Mucosa of descending colon (tissue), 3 donors: ENCODE data around the gene CDH4. TPM values are rescaled to one million over a fixed set of nuclear protein-coding genes. Genes with fewer than 3 reads are reported as not detected.

ENCODE experiments used
- ATAC-seq: fragments of 200-7000 bp; cut with Tn5 transposase; one replicate; pipeline ENCODE4 v1.9.1; 2020; ENCODE audit warnings: mild to moderate bottlenecking, moderate library complexity
- DNase-seq, 3 donors: peaks; one replicate each; pipeline ENCODE4 v3.0.0-alpha.2; 2020
- H3K36me3 ChIP-seq: fragments of 200-600 bp; one replicate; pipeline ENCODE4 v1.8.0; 2021; ENCODE audit warnings: low read depth, mild to moderate bottlenecking
- H3K4me1 ChIP-seq: fragments of 200-600 bp; one replicate; pipeline ENCODE4 v1.8.0; 2021; ENCODE audit warnings: low read depth, mild to moderate bottlenecking
- H3K4me3 ChIP-seq: fragments of 200-600 bp; one replicate; pipeline ENCODE4 v1.8.0; 2021; ENCODE audit warnings: mild to moderate bottlenecking
- H3K9me3 ChIP-seq: fragments of 200-600 bp; one replicate; pipeline ENCODE4 v1.8.0; 2021; ENCODE audit warnings: mild to moderate bottlenecking
- CTCF ChIP-seq: fragments of 200-600 bp; IDR thresholded peaks from one replicate; pipeline ENCODE4 v1.8.0; 2022; ENCODE audit warnings: antibody characterized with exemption, mild to moderate bottlenecking
- intact Hi-C, 2 donors: fragments of 100-400 bp; cut with DNase I in 1 of 2; cut with micrococcal nuclease in 1 of 2; formaldehyde crosslinking; loops; one replicate each; pipeline versions ENCODE4 v1.11.0 to v1.11.1; 2022; cut with DNase I, micrococcal nuclease
- total RNA-seq, 3 donors: library from RNA; stranded (reverse); fragmentation: NEBNext Ultra II Directional in 2 of 3; extraction: Animal tissue kit (Norgen Biotek cat#: 25700) in 2 of 3; gene quantifications; one replicate each; pipeline versions ENCODE4 v1.2.1 to v1.2.4, GENCODE V29; 2021 to 2023
- donor health status: DM: no; HTN: no; CAD: no; lungs with moderate emphysema.
- donor health status: DM: no; HTN: no; CAD: no.
- donor health status: DM: no; HTN: yes; CAD: no.

Gene CDH4
- total RNA-seq, 3 donors from 2014 or later, result 0.16 TPM; not detected in 2

- Histone ChIP-seq H3K9me3 (no peaks in the 10 kb centered on the region), H3K36me3 (no peaks in the 10 kb centered on the region), H3K4me3 (no peak overlapping the region), H3K4me1 (no peaks in the 10 kb centered on the region)
- TF ChIP-seq CTCF, result no peak
- ATAC-seq (no peak), DNase-seq (peak in 2 of 3 donors; percentile 1 to 8)
- intact Hi-C loops, result no loop called here
Observed at GRCh38 chr20:61948586-61949362, 696.7 kb downstream of the CDH4 start.

GRCh38 chr20:61949363-61949713 lies 697.3 kb downstream of the CDH4 start:
- peak in 2 of 3 donors; percentile 4 to 29 for DNase-seq

GRCh38 chr20:61949714-61950640 lies 697.9 kb downstream of the CDH4 start:
- no peaks in the 10 kb centered on the region for H3K9me3 ChIP-seq
- no peak overlapping the region for H3K4me3 ChIP-seq
- TF ChIP-seq CTCF, result no peak
- ATAC-seq (no peak), DNase-seq (peak in 2 of 3 donors; percentile 14 to 25)
- intact Hi-C loops, result no loop called here
- no peaks in the 10 kb centered on the region for H3K36me3 ChIP-seq
- no peaks in the 10 kb centered on the region for H3K4me1 ChIP-seq

More at GRCh38 chr20:61949363-61949713, 697.3 kb downstream of the CDH4 start:
- no peak for TF ChIP-seq CTCF
- Histone ChIP-seq H3K36me3 (no peaks in the 10 kb centered on the region), H3K4me1 (no peaks in the 10 kb centered on the region), H3K9me3 (no peaks in the 10 kb centered on the region), H3K4me3 (no peak overlapping the region)
- intact Hi-C loops, result no loop called here
- ATAC-seq, result no peak

GRCh38 chr20:61950641-61951071 lies 698.6 kb downstream of the CDH4 start:
- no peaks in the 10 kb centered on the region for H3K4me1 ChIP-seq
- intact Hi-C loops, result no loop called here
- TF ChIP-seq CTCF, result no peak
- ATAC-seq, result no peak
- no peaks in the 10 kb centered on the region for H3K36me3 ChIP-seq
- no peak overlapping the region for H3K4me3 ChIP-seq
- H3K9me3 ChIP-seq, result no peaks in the 10 kb centered on the region
- DNase-seq, result peak in 1 of 3 donors; percentile 12

GRCh38 chr20:61951695-61952533 lies 699.9 kb downstream of the CDH4 start:
- DNase-seq, result peak in 2 of 3 donors; percentile 17 to 31
- H3K4me1 ChIP-seq, result no peaks in the 10 kb centered on the region
- no peak for TF ChIP-seq CTCF
- no peak overlapping the region for H3K4me3 ChIP-seq
- no peaks in the 10 kb centered on the region for H3K9me3 ChIP-seq
- no peak for ATAC-seq
- intact Hi-C loops, result no loop called here
- no peaks in the 10 kb centered on the region for H3K36me3 ChIP-seq
